Right atrium auricular region (tissue), 2 donors: Measurements from ENCODE around the gene ALOX5. TPM values are rescaled to one million over a fixed set of nuclear protein-coding genes. Genes with fewer than 3 reads are reported as not detected.
"Not testable (repeated sequence)": the region's sequence is repeated elsewhere in the genome, so short reads cannot be mapped to it uniquely, and the experiment has no call there.

ENCODE experiments used
- DNase-seq: peaks from one replicate; pipeline ENCODE4 v3.0.0-alpha.2; 2019; ENCODE audit warnings: low spot score
- H3K27ac ChIP-seq, 2 donors: fragments of 200-600 bp; sonication (generic); 1 replicate in 1 of 2; 2 replicates in 1 of 2; pipeline ENCODE4 v1.5.1; 2016 to 2019
- H3K27me3 ChIP-seq, 2 donors: fragments of 200-600 bp; sonication (generic); one replicate each; pipeline versions ENCODE4 v1.5.1 to v1.6.0; 2017 to 2019
- H3K36me3 ChIP-seq: fragments of 200-600 bp; sonication (generic); one replicate; pipeline ENCODE4 v1.5.1; 2016
- H3K4me1 ChIP-seq, 2 donors: fragments of 200-600 bp; sonication (generic); one replicate each; pipeline versions ENCODE4 v1.5.1 to v1.6.0; 2017 to 2019
- H3K4me3 ChIP-seq, 2 donors: fragments of 200-600 bp; sonication (generic); 1 replicate in 1 of 2; 2 replicates in 1 of 2; pipeline ENCODE4 v1.5.1; 2017 to 2019; ENCODE audit warnings: mild to moderate bottlenecking in 1 of 2, moderate library complexity in 1 of 2
- H3K9me3 ChIP-seq, 2 donors: fragments of 200-600 bp; sonication (generic); one replicate each; pipeline ENCODE4 v1.5.1; 2019
- total RNA-seq, 2 donors: library from RNA; depleted of rRNA; stranded (reverse); fragments of >200 nt; gene quantifications; one replicate each; pipeline ENCODE4 v1.1.0, GENCODE V29; 2016
- TF ChIP-seq, protein P1 (sequence below), 2 donors: fragments of 200-600 bp; sonication (generic); IDR thresholded peaks; one replicate each; pipeline ENCODE4 v1.5.1; 2019; ENCODE audit warnings: antibody characterized with exemption in 2 of 2

The ALOX5 gene
- total RNA-seq = 10 to 100 TPM in 1 of 2 donors, 1 to 10 TPM in 1; 6.3 to 16.0 TPM

DNA sequence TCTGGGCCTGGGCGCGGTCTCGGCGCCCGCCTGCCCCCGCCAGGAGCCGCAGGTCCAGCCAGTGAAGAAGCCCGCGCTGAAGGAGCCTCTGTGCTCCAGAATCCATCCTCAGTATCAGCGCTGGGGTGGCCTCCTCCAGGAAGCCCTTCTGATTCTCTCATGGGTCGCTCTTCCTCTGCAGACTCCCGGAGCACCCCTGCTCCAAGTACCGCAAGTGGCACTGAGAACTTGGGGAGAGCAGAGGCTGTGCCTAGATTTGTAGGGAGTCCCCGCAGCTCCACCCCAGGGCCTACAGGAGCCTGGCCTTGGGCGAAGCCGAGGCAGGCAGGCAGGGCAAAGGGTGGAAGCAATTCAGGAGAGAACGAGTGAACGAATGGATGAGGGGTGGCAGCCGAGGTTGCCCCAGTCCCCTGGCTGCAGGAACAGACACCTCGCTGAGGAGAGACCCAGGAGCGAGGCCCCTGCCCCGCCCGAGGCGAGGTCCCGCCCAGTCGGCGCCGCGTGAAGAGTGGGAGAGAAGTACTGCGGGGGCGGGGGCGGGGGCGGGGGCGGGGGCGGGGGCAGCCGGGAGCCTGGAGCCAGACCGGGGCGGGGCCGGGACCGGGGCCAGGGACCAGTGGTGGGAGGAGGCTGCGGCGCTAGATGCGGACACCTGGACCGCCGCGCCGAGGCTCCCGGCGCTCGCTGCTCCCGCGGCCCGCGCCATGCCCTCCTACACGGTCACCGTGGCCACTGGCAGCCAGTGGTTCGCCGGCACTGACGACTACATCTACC is at the start of gene ALOX5:
Gene ALOX5, plus strand, starts transcription at position 641 of the 774 bp plus-strand sequence. Its CDS starts 64 bp downstream, at position 705.
- Histone ChIP-seq H3K4me1 (peaks cover 0 to 20% of the 10 kb centered on the region in 2 donors), H3K36me3 (no peaks in the 10 kb centered on the region), H3K27me3 (no peaks in the 10 kb centered on the region), H3K4me3 (peak within 1 kb of the TSS; percentile 45 to 50), H3K27ac (no peak within 1 kb of the TSS), H3K9me3 (no peaks in the 10 kb centered on the region)
- peak; percentile 61 for DNase-seq
- TF ChIP-seq, protein P1, sequence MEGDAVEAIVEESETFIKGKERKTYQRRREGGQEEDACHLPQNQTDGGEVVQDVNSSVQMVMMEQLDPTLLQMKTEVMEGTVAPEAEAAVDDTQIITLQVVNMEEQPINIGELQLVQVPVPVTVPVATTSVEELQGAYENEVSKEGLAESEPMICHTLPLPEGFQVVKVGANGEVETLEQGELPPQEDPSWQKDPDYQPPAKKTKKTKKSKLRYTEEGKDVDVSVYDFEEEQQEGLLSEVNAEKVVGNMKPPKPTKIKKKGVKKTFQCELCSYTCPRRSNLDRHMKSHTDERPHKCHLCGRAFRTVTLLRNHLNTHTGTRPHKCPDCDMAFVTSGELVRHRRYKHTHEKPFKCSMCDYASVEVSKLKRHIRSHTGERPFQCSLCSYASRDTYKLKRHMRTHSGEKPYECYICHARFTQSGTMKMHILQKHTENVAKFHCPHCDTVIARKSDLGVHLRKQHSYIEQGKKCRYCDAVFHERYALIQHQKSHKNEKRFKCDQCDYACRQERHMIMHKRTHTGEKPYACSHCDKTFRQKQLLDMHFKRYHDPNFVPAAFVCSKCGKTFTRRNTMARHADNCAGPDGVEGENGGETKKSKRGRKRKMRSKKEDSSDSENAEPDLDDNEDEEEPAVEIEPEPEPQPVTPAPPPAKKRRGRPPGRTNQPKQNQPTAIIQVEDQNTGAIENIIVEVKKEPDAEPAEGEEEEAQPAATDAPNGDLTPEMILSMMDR (IDR thresholded peaks at IDR 0.05) = no peak

DNA sequence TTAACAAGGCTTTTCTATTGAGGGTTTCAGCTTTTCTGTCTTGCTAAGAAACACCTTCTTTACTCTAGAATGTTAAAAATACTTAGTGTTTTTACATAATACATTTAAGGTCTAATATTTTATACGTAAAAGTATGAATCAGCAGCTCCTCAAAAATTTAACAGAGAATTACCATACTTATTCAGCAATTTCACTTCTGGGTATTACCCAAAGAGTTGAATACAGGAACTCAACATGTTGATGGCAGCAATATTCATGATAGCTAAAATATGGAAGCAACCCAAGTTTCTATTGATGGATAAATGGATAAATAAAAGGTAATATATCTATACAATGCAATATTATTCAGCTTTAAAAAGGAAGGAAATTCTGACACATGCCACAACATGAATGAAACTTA is 48.9 kb upstream of the ALOX5 start:
- no peak overlapping the region for H3K27ac ChIP-seq
- peaks cover 0 to 13% of the 10 kb centered on the region in 2 donors for H3K9me3 ChIP-seq

DNA sequence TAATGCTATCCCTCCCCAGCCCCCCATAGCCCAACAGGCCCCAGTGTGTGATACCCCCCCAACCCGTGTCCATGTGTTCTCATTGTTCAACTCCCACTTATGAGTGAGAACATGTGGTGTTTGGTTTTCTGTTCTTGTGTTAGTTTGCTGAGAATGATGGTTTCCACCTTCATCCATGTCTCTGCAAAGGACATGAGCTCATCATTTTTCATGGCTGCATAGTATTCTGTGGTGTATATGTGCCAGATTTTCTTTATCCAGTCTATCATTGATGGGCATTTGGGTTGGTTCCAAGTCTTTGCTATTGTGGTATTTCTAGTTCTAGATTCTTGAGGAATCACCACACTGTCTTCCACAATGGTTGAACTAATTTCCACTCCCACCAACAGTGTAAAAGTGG is 47.2 kb upstream of the ALOX5 start:
- not testable (repeated sequence) for H3K4me3 ChIP-seq, DNase-seq, H3K27me3 ChIP-seq, H3K36me3 ChIP-seq, H3K4me1 ChIP-seq, H3K27ac ChIP-seq
- H3K9me3 ChIP-seq = peaks cover 0 to 13% of the 10 kb centered on the region in 2 donors

More for the DNA sequence above, 48.9 kb upstream of the ALOX5 start:
- no peak overlapping the region for H3K4me3 ChIP-seq
- no peak for DNase-seq
- H3K4me1 ChIP-seq = no peaks in the 10 kb centered on the region
- TF ChIP-seq, protein P1 (IDR thresholded peaks at IDR 0.05) = no peak
- H3K27me3 ChIP-seq = no peaks in the 10 kb centered on the region
- H3K36me3 ChIP-seq = no peaks in the 10 kb centered on the region

DNA sequence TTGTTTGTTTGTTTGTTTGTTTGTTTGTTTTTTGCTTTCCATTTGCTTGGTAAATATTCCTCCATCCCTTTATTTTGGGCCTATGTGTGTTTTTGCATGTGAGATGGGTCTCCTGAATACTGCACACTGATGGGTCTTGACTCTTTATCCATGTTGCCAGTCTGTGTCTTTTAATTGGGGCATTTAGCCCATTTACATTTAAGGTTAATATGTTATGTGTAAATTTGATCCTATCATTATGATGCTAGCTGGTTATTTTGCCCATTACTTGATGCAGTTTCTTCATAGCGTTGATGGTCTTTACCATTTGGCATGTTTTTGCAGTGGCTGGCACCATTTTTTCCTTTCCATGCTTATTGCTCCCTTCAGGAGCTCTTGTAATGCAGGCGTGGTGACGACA is 42.2 kb upstream of the ALOX5 start:
- H3K4me1 ChIP-seq, H3K9me3 ChIP-seq, H3K4me3 ChIP-seq, H3K27ac ChIP-seq, H3K36me3 ChIP-seq, H3K27me3 ChIP-seq, DNase-seq: not testable (repeated sequence)

DNA sequence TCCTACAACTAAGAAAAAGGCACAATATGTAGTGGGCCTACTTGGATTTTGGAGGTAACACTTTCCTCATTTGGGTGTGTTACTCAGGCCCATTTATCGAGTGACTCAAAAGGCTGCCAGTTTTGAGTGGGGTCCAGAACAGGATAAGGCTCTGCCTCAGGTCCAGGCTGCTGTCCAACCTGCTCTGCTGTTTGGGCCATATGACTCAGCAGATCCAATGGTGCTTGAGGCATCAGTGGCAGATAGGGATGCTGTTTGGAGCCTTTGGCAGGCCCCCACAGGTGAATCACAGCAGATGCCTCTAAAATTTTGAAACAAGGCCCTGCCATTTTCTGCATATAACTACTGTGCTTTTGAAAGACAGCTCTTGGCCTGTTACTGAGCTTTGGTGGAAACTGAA is 34.1 kb upstream of the ALOX5 start:
- H3K27me3 ChIP-seq = no peaks in the 10 kb centered on the region
- no peaks in the 10 kb centered on the region for H3K36me3 ChIP-seq
- H3K9me3 ChIP-seq = no peaks in the 10 kb centered on the region
- no peak overlapping the region for H3K27ac ChIP-seq
- no peak for DNase-seq
- H3K4me3 ChIP-seq = no peak overlapping the region
- no peaks in the 10 kb centered on the region for H3K4me1 ChIP-seq
- TF ChIP-seq, protein P1 (IDR thresholded peaks at IDR 0.05) = no peak

DNA sequence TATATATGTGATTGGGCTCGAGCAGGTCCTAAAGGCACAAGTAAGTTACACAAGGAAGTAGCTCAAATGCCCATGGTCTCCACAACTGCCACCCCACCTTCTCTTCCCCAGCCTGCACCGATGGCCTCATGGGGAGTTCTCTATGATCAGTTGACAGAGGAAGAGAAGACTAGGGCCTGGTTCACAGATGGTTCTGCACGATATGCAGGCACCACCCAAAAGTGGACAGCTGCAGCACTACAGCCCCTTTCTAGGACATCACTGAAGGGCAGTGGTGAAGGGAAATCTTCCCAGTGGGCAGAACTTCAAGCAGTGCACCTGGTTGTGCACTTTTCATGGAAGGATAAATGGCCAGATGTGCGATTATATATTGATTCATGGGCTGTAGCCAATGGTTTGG is 33.6 kb upstream of the ALOX5 start:
- not testable (repeated sequence) for H3K9me3 ChIP-seq, H3K27ac ChIP-seq, DNase-seq, H3K36me3 ChIP-seq, H3K27me3 ChIP-seq, H3K4me1 ChIP-seq, H3K4me3 ChIP-seq

DNA sequence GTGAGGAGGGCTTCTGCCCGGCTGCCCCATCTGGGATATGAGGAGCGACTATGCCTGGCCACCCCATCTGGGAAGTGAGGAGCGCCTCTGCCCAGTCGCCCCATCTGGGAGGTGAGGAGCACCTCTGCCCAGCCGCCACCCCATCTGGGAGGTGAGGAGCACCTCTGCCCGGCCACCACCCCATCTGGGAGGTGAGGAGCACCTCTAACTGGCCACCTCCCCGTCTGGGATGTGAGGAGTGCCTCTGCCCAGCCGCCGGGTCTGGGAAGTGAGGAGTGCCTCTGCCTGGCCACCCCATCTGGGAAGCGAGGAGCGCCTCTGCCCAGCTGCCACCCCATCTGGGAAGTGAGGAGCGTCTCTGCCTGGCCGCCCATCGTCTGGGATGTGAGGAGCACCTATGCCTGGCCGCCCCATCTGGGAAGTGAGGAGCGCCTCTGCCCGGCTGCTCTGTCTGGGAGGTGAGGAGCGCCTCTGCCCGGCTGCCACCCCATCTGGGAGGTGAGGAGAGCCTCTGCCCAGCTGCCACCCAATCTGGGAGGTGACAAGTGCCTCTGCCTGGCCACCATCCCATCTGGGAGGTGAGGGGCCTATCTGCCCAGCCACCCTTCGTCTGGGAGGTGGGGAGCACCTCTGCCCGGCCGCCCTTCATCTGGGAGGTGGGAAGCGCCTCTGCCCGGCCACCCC is 27.2 kb upstream of the ALOX5 start:
- DNase-seq, H3K27ac ChIP-seq, H3K4me3 ChIP-seq, H3K27me3 ChIP-seq, H3K36me3 ChIP-seq, H3K4me1 ChIP-seq, H3K9me3 ChIP-seq: not testable (repeated sequence)

DNA sequence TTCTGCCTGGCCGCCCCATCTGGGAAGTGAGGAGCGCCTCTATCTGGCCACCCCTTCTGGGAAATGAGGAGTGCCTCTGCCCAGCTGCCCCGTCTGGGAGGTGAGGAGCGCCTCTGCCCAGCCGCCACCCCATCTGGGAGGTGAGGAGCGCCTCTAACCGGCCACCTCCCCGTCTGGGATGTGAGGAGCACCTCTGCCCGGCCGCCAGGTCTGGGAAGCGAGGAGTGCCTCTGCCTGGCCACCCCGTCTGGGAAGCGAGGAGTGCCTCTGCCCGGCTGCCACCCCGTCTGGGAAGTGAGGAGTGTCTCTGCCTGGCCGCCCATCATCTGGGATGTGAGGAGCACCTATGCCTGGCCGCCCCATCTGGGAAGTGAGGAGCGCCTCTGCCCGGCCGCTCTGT is 26.6 kb upstream of the ALOX5 start:
- DNase-seq, H3K4me3 ChIP-seq, H3K27me3 ChIP-seq, H3K4me1 ChIP-seq, H3K9me3 ChIP-seq, H3K27ac ChIP-seq, H3K36me3 ChIP-seq: not testable (repeated sequence)

DNA sequence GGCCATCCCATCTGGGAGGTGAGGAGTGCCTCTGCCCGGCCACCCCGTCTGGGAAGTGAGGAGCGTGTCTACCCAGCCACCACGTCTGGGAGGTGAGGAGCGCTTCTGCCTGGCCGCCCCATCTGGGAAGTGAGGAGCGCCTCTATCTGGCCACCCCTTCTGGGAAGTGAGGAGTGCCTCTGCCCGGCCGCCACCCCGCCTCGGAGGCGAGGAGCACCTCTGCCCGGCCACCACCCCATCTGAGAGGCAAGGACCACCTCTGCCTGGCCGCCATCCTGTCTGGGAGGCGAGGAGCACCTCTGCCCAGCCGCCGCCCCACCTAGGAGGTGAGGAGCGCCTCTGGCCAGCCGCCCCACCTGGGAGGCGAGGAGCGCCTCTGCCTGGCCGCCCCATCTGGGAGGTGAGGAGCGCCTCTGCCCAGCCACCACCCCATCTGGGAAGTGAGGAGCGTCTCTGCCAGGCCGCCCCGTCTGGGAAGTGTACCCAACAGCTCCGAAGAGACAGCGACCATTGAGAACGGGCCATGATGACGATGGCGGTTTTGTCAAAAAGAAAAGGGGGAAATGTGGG is 25.7 kb upstream of the ALOX5 start:
- not testable (repeated sequence) for H3K27me3 ChIP-seq, H3K27ac ChIP-seq, H3K36me3 ChIP-seq, H3K9me3 ChIP-seq, H3K4me1 ChIP-seq, DNase-seq, H3K4me3 ChIP-seq
